GM12891 (cell line): ENCODE measurements around the gene PEPD.

Source experiments
- POLR2A ChIP-seq: IDR thresholded peaks from 2 replicates; pipeline ENCODE4 v1.6.1; 2011; ENCODE audit warnings: low read depth, low read length, control low read depth
- POLR2AphosphoS5 ChIP-seq: IDR thresholded peaks from 2 replicates; pipeline ENCODE4 v1.6.1; 2011; ENCODE audit warnings: low read depth, low read length, control low read depth
- SPI1 ChIP-seq: IDR thresholded peaks from 2 replicates; pipeline ENCODE4 v1.6.1; 2011; ENCODE audit warnings: low read depth, low read length, control low read depth
- TAF1 ChIP-seq: IDR thresholded peaks from 2 replicates; pipeline ENCODE4 v1.6.1; 2011; ENCODE audit warnings: low read depth, low read length, control low read depth

DNA sequence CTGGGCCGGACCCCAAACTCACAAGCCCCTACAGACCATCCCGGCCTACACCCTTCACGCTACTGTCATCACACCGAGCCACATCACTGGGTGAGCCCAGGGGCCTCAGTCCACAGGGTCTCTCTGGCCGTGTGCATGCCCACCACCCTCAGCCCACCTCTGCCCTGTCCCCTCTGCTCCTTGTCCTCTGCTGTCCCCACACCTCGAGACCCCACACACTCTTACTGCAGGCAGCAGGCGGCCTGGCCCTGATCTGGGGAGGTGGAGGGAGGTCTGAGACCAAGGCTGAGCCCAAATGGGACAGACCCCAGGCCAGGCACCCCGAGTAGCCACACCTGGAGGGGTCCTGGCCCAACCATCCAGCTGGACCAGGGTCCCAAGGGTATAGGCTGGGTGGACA, 35.2 kb downstream of the PEPD start:
- TF ChIP-seq POLR2AphosphoS5: no peak
- TF ChIP-seq SPI1: no peak
- no peak for TF ChIP-seq POLR2A
- no peak for TF ChIP-seq TAF1
